Activated naive CD4-positive, alpha-beta T cell treated with anti-CD3 and anti-CD28 coated beads, Interleukin-2, amount 50 U/mL, for 72 hours (primary cell): ENCODE results near the gene ZFC3H1. TPM values are rescaled to one million over a fixed set of nuclear protein-coding genes. Genes with fewer than 3 reads are reported as not detected.
A peak's percentile ranks its signal among the peaks of the same experiment; 100 is the strongest.

Experiments
- ATAC-seq, 2 donors: fragments of 150-1000 bp; cut with Tn5 transposase; 2 replicates each; pipeline ENCODE4 v1.10.0; 2021; ENCODE audit warnings: mild to moderate bottlenecking in 2 of 2, moderate library complexity in 2 of 2
- DNase-seq, 2 donors: peaks; one replicate each; pipeline ENCODE4 v3.0.0; 2021 to 2022; ENCODE audit warnings: low spot score in 2 of 2
- H3K27ac Mint-ChIP-seq, 2 donors: one replicate each; pipeline ENCODE4 v1.8.0; 2022; ENCODE audit warnings: mild to moderate bottlenecking in 2 of 2, mixed read lengths in 2 of 2
- H3K36me3 Mint-ChIP-seq, 2 donors: one replicate each; pipeline ENCODE4 v1.8.0; 2022; ENCODE audit warnings: mixed read lengths in 2 of 2
- H3K9me3 Mint-ChIP-seq, 2 donors: one replicate each; pipeline ENCODE4 v1.8.0; 2022; ENCODE audit warnings: mixed read lengths in 2 of 2
- total RNA-seq, 2 donors: library from RNA; stranded (reverse); gene quantifications; one replicate each; pipeline ENCODE4 v1.2.3, GENCODE V29; 2022

The ZFC3H1 gene
- total RNA-seq, 2 donors from 2014 or later = 71.3 to 88.8 TPM

- ATAC-seq = peak; percentile 16 to 46
- peaks cover 0 to 3% of the 10 kb centered on the region in 2 donors for H3K9me3 Mint-ChIP-seq
- no peak for DNase-seq
- peaks cover 9 to 62% of the 10 kb centered on the region in 2 donors for H3K36me3 Mint-ChIP-seq
- peak overlapping the region; percentile 75 to 92 for H3K27ac Mint-ChIP-seq
These were observed 53.4 kb downstream of the ZFC3H1 start for GRCh38 chr12:71610031-71610795.

GRCh38 chr12:71607494-71608330 is 55.9 kb downstream of the ZFC3H1 start:
- Mint-ChIP-seq H3K27ac (no peak overlapping the region), H3K36me3 (peaks cover 5 to 54% of the 10 kb centered on the region in 2 donors), H3K9me3 (peaks cover 0 to 3% of the 10 kb centered on the region in 2 donors)

GRCh38 chr12:71605039-71605438 is 58.6 kb downstream of the ZFC3H1 start:
- Mint-ChIP-seq H3K9me3 (peaks cover 0 to 3% of the 10 kb centered on the region in 2 donors), H3K36me3 (peaks cover 5 to 33% of the 10 kb centered on the region in 2 donors), H3K27ac (no peak overlapping the region)
- DNase-seq = no peak
- ATAC-seq = no peak

More at GRCh38 chr12:71607494-71608330, 55.9 kb downstream of the ZFC3H1 start:
- DNase-seq (no peak), ATAC-seq (no peak)

- peaks cover 0 to 7% of the 10 kb centered on the region in 2 donors for H3K9me3 Mint-ChIP-seq
- H3K27ac Mint-ChIP-seq = no peak overlapping the region
- no peak for DNase-seq
- peaks cover 0 to 21% of the 10 kb centered on the region in 2 donors for H3K36me3 Mint-ChIP-seq
- ATAC-seq = no peak
These were observed 60.7 kb downstream of the ZFC3H1 start for GRCh38 chr12:71602761-71603577.

- no peak for ATAC-seq
- DNase-seq = no peak
- peaks cover 0 to 4% of the 10 kb centered on the region in 2 donors for H3K9me3 Mint-ChIP-seq
- H3K36me3 Mint-ChIP-seq = peaks cover 0 to 9% of the 10 kb centered on the region in 2 donors
- H3K27ac Mint-ChIP-seq = no peak overlapping the region
These were observed 62.1 kb downstream of the ZFC3H1 start for GRCh38 chr12:71601546-71601945.

GRCh38 chr12:71599210-71599609 is 64.4 kb downstream of the ZFC3H1 start:
- Mint-ChIP-seq H3K9me3 (peaks cover 0 to 4% of the 10 kb centered on the region in 2 donors), H3K36me3 (no peaks in the 10 kb centered on the region), H3K27ac (no peak overlapping the region)
- ATAC-seq (no peak), DNase-seq (no peak)

GRCh38 chr12:71594214-71594948 is 69.3 kb downstream of the ZFC3H1 start:
- peaks cover 0 to under 1% of the 10 kb centered on the region in 2 donors for H3K9me3 Mint-ChIP-seq
- ATAC-seq (no peak), DNase-seq (no peak)
- H3K36me3 Mint-ChIP-seq = no peaks in the 10 kb centered on the region
- no peak overlapping the region for H3K27ac Mint-ChIP-seq

- no peak for DNase-seq
- H3K36me3 Mint-ChIP-seq = no peaks in the 10 kb centered on the region
- no peaks in the 10 kb centered on the region for H3K9me3 Mint-ChIP-seq
- no peak for ATAC-seq
- H3K27ac Mint-ChIP-seq = no peak overlapping the region
These were observed 70.8 kb downstream of the ZFC3H1 start for GRCh38 chr12:71592841-71593240.

GRCh38 chr12:71591601-71592000 is 72.0 kb downstream of the ZFC3H1 start:
- DNase-seq (no peak), ATAC-seq (no peak)
- no peaks in the 10 kb centered on the region for H3K9me3 Mint-ChIP-seq
- H3K27ac Mint-ChIP-seq = no peak overlapping the region
- no peaks in the 10 kb centered on the region for H3K36me3 Mint-ChIP-seq

GRCh38 chr12:71589478-71589881 is 74.2 kb downstream of the ZFC3H1 start:
- DNase-seq (no peak), ATAC-seq (no peak)
- H3K9me3 Mint-ChIP-seq = no peaks in the 10 kb centered on the region
- H3K27ac Mint-ChIP-seq = no peak overlapping the region
- H3K36me3 Mint-ChIP-seq = no peaks in the 10 kb centered on the region

- DNase-seq (no peak), ATAC-seq (no peak)
- Mint-ChIP-seq H3K9me3 (no peaks in the 10 kb centered on the region), H3K36me3 (no peaks in the 10 kb centered on the region), H3K27ac (no peak overlapping the region)
These were observed 76.6 kb downstream of the ZFC3H1 start for GRCh38 chr12:71587012-71587411.

GRCh38 chr12:71585218-71585617 is 78.4 kb downstream of the ZFC3H1 start:
- H3K9me3 Mint-ChIP-seq = no peaks in the 10 kb centered on the region
- no peak overlapping the region for H3K27ac Mint-ChIP-seq
- no peak for DNase-seq
- no peak for ATAC-seq
- H3K36me3 Mint-ChIP-seq = no peaks in the 10 kb centered on the region

GRCh38 chr12:71584356-71584755 is 79.3 kb downstream of the ZFC3H1 start:
- no peak for DNase-seq
- no peaks in the 10 kb centered on the region for H3K36me3 Mint-ChIP-seq
- ATAC-seq = no peak
- no peak overlapping the region for H3K27ac Mint-ChIP-seq
- H3K9me3 Mint-ChIP-seq = no peaks in the 10 kb centered on the region

GRCh38 chr12:71582925-71583324 is 80.7 kb downstream of the ZFC3H1 start:
- no peaks in the 10 kb centered on the region for H3K36me3 Mint-ChIP-seq
- DNase-seq (no peak), ATAC-seq (no peak)
- no peaks in the 10 kb centered on the region for H3K9me3 Mint-ChIP-seq
- H3K27ac Mint-ChIP-seq = no peak overlapping the region

GRCh38 chr12:71581206-71581605 is 82.4 kb downstream of the ZFC3H1 start:
- Mint-ChIP-seq H3K36me3 (no peaks in the 10 kb centered on the region), H3K9me3 (no peaks in the 10 kb centered on the region), H3K27ac (no peak overlapping the region)
- ATAC-seq = no peak
- no peak for DNase-seq

- ATAC-seq = no peak
- DNase-seq = no peak
- no peaks in the 10 kb centered on the region for H3K9me3 Mint-ChIP-seq
- H3K27ac Mint-ChIP-seq = no peak overlapping the region
- H3K36me3 Mint-ChIP-seq = no peaks in the 10 kb centered on the region
These were observed 84.9 kb downstream of the ZFC3H1 start for GRCh38 chr12:71578694-71579258.
